Natural killer cell treated with Interleukin-12 subunit alpha and Interleukin-12 subunit beta and Interleukin-15 and Interleukin-18, amount 100 ng/mL, for 72 hours (primary cell): ENCODE results near the gene TMEM204. TPM values are rescaled to one million over a fixed set of nuclear protein-coding genes. Genes with fewer than 3 reads are reported as not detected.
A peak's percentile ranks its signal among the peaks of the same experiment; 100 is the strongest.

Experiments
- ATAC-seq, 2 donors: fragments of 150-1000 bp; cut with Tn5 transposase in 1 of 2; sonication (Bioruptor Pico), chemical (Tn5 transposase) in 1 of 2; 2 replicates each; pipeline ENCODE4 v1.10.0; 2021
- DNase-seq: peaks from one replicate; pipeline ENCODE4 v3.0.0; 2022; ENCODE audit warnings: low spot score
- H3K27ac Mint-ChIP-seq, 2 donors: 1 replicate in 1 of 2; 2 replicates in 1 of 2; pipeline ENCODE4 v1.8.0; 2022; ENCODE audit warnings: mixed read lengths in 2 of 2, mild to moderate bottlenecking in 1 of 2, moderate library complexity in 1 of 2
- H3K27me3 Mint-ChIP-seq, 2 donors: 1 replicate in 1 of 2; 2 replicates in 1 of 2; pipeline ENCODE4 v1.8.0; 2022; ENCODE audit warnings: mixed read lengths in 2 of 2
- H3K36me3 Mint-ChIP-seq: one replicate; pipeline ENCODE4 v1.8.0; 2022; ENCODE audit warnings: mixed read lengths
- H3K4me1 Mint-ChIP-seq, 2 donors: 1 replicate in 1 of 2; 2 replicates in 1 of 2; pipeline ENCODE4 v1.8.0; 2022; ENCODE audit warnings: low read depth in 2 of 2, mixed read lengths in 2 of 2, mild to moderate bottlenecking in 1 of 2
- H3K4me3 Mint-ChIP-seq: one replicate; pipeline ENCODE4 v1.8.0; 2022; ENCODE audit warnings: mixed read lengths
- H3K9me3 Mint-ChIP-seq: 2 replicates; pipeline ENCODE4 v1.8.0; 2022; ENCODE audit warnings: mixed read lengths
- total RNA-seq, 2 donors: library from RNA; stranded (reverse); gene quantifications; one replicate each; pipeline ENCODE4 v1.2.3, GENCODE V29; 2022

The TMEM204 gene
- total RNA-seq, 2 donors from 2014 or later: 2.8 to 10.7 TPM

- Mint-ChIP-seq H3K4me1 (peaks cover 6 to 7% of the 10 kb centered on the region in 2 donors), H3K4me3 (no peak overlapping the region), H3K27ac (no peak overlapping the region), H3K36me3 (no peaks in the 10 kb centered on the region), H3K27me3 (no peaks in the 10 kb centered on the region), H3K9me3 (no peaks in the 10 kb centered on the region)
- no peak for DNase-seq
- ATAC-seq: no peak
Measured at GRCh38 chr16:1557576-1557975, 24.1 kb downstream of the TMEM204 start.

- H3K4me3 Mint-ChIP-seq: no peak overlapping the region
- no peak for DNase-seq
- no peak overlapping the region for H3K27ac Mint-ChIP-seq
- no peaks in the 10 kb centered on the region for H3K9me3 Mint-ChIP-seq
- no peaks in the 10 kb centered on the region for H3K27me3 Mint-ChIP-seq
- peaks cover 2 to 7% of the 10 kb centered on the region in 2 donors for H3K4me1 Mint-ChIP-seq
- no peaks in the 10 kb centered on the region for H3K36me3 Mint-ChIP-seq
- no peak for ATAC-seq
Measured at GRCh38 chr16:1559446-1559975, 26.0 kb downstream of the TMEM204 start.

- H3K27ac Mint-ChIP-seq: no peak overlapping the region
- no peak overlapping the region for H3K4me3 Mint-ChIP-seq
- no peak for DNase-seq
- no peaks in the 10 kb centered on the region for H3K9me3 Mint-ChIP-seq
- no peak for ATAC-seq
- H3K27me3 Mint-ChIP-seq: no peaks in the 10 kb centered on the region
- H3K4me1 Mint-ChIP-seq: peaks cover 2 to 7% of the 10 kb centered on the region in 2 donors
- H3K36me3 Mint-ChIP-seq: no peaks in the 10 kb centered on the region
Measured at GRCh38 chr16:1560153-1560552, 26.7 kb downstream of the TMEM204 start.

GRCh38 chr16:1560866-1561265 is 27.4 kb downstream of the TMEM204 start:
- no peaks in the 10 kb centered on the region for H3K36me3 Mint-ChIP-seq
- H3K4me3 Mint-ChIP-seq: no peak overlapping the region
- no peak for DNase-seq
- no peaks in the 10 kb centered on the region for H3K9me3 Mint-ChIP-seq
- no peak overlapping the region for H3K27ac Mint-ChIP-seq
- ATAC-seq: no peak
- peaks cover 2 to 7% of the 10 kb centered on the region in 2 donors for H3K4me1 Mint-ChIP-seq
- H3K27me3 Mint-ChIP-seq: no peaks in the 10 kb centered on the region

GRCh38 chr16:1561266-1561665 is 27.8 kb downstream of the TMEM204 start:
- H3K27me3 Mint-ChIP-seq: no peaks in the 10 kb centered on the region
- no peaks in the 10 kb centered on the region for H3K9me3 Mint-ChIP-seq
- no peak overlapping the region for H3K27ac Mint-ChIP-seq
- H3K36me3 Mint-ChIP-seq: no peaks in the 10 kb centered on the region
- ATAC-seq (no peak), DNase-seq (no peak)
- H3K4me1 Mint-ChIP-seq: peaks cover 2 to 7% of the 10 kb centered on the region in 2 donors
- H3K4me3 Mint-ChIP-seq: no peak overlapping the region

GRCh38 chr16:1561836-1562235 is 28.4 kb downstream of the TMEM204 start:
- no peak for ATAC-seq
- no peak for DNase-seq
- Mint-ChIP-seq H3K4me3 (no peak overlapping the region), H3K9me3 (no peaks in the 10 kb centered on the region), H3K36me3 (no peaks in the 10 kb centered on the region), H3K27ac (no peak overlapping the region), H3K27me3 (no peaks in the 10 kb centered on the region), H3K4me1 (peaks cover 2 to 7% of the 10 kb centered on the region in 2 donors)

GRCh38 chr16:1563786-1564185 is 30.3 kb downstream of the TMEM204 start:
- Mint-ChIP-seq H3K9me3 (no peaks in the 10 kb centered on the region), H3K4me3 (no peak overlapping the region), H3K27ac (no peak overlapping the region), H3K27me3 (no peaks in the 10 kb centered on the region), H3K36me3 (no peaks in the 10 kb centered on the region), H3K4me1 (peaks cover 5 to 7% of the 10 kb centered on the region in 2 donors)
- ATAC-seq (no peak), DNase-seq (no peak)

GRCh38 chr16:1564325-1564724 is 30.9 kb downstream of the TMEM204 start:
- Mint-ChIP-seq H3K27ac (no peak overlapping the region), H3K9me3 (no peaks in the 10 kb centered on the region)

GRCh38 chr16:1565083-1565805 is 31.8 kb downstream of the TMEM204 start:
- DNase-seq (no peak), ATAC-seq (no peak)
- no peaks in the 10 kb centered on the region for H3K36me3 Mint-ChIP-seq
- H3K4me1 Mint-ChIP-seq: peaks cover 0 to 5% of the 10 kb centered on the region in 2 donors
- no peak overlapping the region for H3K4me3 Mint-ChIP-seq
- H3K27ac Mint-ChIP-seq: no peak overlapping the region
- no peaks in the 10 kb centered on the region for H3K27me3 Mint-ChIP-seq
- no peaks in the 10 kb centered on the region for H3K9me3 Mint-ChIP-seq

More at GRCh38 chr16:1564325-1564724, 30.9 kb downstream of the TMEM204 start:
- no peak overlapping the region for H3K4me3 Mint-ChIP-seq
- ATAC-seq: no peak
- H3K4me1 Mint-ChIP-seq: peaks cover 5 to 7% of the 10 kb centered on the region in 2 donors
- DNase-seq: no peak
- H3K27me3 Mint-ChIP-seq: no peaks in the 10 kb centered on the region
- no peaks in the 10 kb centered on the region for H3K36me3 Mint-ChIP-seq

GRCh38 chr16:1567988-1568387 is 34.5 kb downstream of the TMEM204 start:
- Mint-ChIP-seq H3K27me3 (no peaks in the 10 kb centered on the region), H3K36me3 (no peaks in the 10 kb centered on the region), H3K4me3 (no peak overlapping the region), H3K27ac (no peak overlapping the region), H3K9me3 (no peaks in the 10 kb centered on the region), H3K4me1 (peaks cover 0 to 3% of the 10 kb centered on the region in 2 donors)
- ATAC-seq (no peak), DNase-seq (no peak)

GRCh38 chr16:1571012-1571671 is 37.7 kb downstream of the TMEM204 start:
- H3K4me1 Mint-ChIP-seq: peaks cover 0 to 3% of the 10 kb centered on the region in 2 donors
- H3K4me3 Mint-ChIP-seq: no peak overlapping the region
- ATAC-seq: no peak
- H3K27me3 Mint-ChIP-seq: no peaks in the 10 kb centered on the region
- DNase-seq: no peak
- H3K36me3 Mint-ChIP-seq: no peaks in the 10 kb centered on the region
- H3K27ac Mint-ChIP-seq: peak overlapping the region in 1 of 2 donors; percentile 41
- no peaks in the 10 kb centered on the region for H3K9me3 Mint-ChIP-seq

GRCh38 chr16:1572673-1573072 is 39.2 kb downstream of the TMEM204 start:
- DNase-seq: no peak
- H3K27me3 Mint-ChIP-seq: no peaks in the 10 kb centered on the region
- ATAC-seq: no peak
- no peaks in the 10 kb centered on the region for H3K4me1 Mint-ChIP-seq
- H3K9me3 Mint-ChIP-seq: no peaks in the 10 kb centered on the region
- no peak overlapping the region for H3K4me3 Mint-ChIP-seq
- H3K36me3 Mint-ChIP-seq: no peaks in the 10 kb centered on the region
- no peak overlapping the region for H3K27ac Mint-ChIP-seq

- Mint-ChIP-seq H3K4me1 (no peaks in the 10 kb centered on the region), H3K4me3 (no peak overlapping the region), H3K9me3 (no peaks in the 10 kb centered on the region), H3K27me3 (no peaks in the 10 kb centered on the region), H3K27ac (no peak overlapping the region), H3K36me3 (no peaks in the 10 kb centered on the region)
- DNase-seq (no peak), ATAC-seq (no peak)
Measured at GRCh38 chr16:1573301-1573700, 39.8 kb downstream of the TMEM204 start.

- H3K27me3 Mint-ChIP-seq: no peaks in the 10 kb centered on the region
- DNase-seq (no peak), ATAC-seq (no peak)
- H3K4me3 Mint-ChIP-seq: no peak overlapping the region
- H3K27ac Mint-ChIP-seq: no peak overlapping the region
- no peaks in the 10 kb centered on the region for H3K9me3 Mint-ChIP-seq
- H3K4me1 Mint-ChIP-seq: peaks cover 0 to 2% of the 10 kb centered on the region in 2 donors
- H3K36me3 Mint-ChIP-seq: no peaks in the 10 kb centered on the region
Measured at GRCh38 chr16:1575578-1575977, 42.1 kb downstream of the TMEM204 start.
